Upper lobe of left lung (tissue), 4 donors: Measurements from ENCODE around the gene MTMR4.

Experiments used
- EP300 ChIP-seq, 4 donors: sonication (generic); formaldehyde crosslinking; IDR thresholded peaks; one replicate each; pipeline ENCODE4 v1.5.1; 2017; ENCODE audit warnings: antibody characterized with exemption in 4 of 4, control low read depth in 2 of 4
- POLR2A ChIP-seq, 4 donors: fragments of 450-650 bp; IDR thresholded peaks; one replicate each; pipeline ENCODE4 v1.5.1; 2016 to 2017; ENCODE audit warnings: antibody characterized with exemption in 4 of 4, mild to moderate bottlenecking in 2 of 4
- POLR2AphosphoS5 ChIP-seq, 2 donors: sonication (generic); formaldehyde crosslinking; IDR thresholded peaks; one replicate each; pipeline ENCODE4 v1.5.1; 2017; ENCODE audit warnings: antibody characterized with exemption in 2 of 2
- TF ChIP-seq, protein P1 (sequence below), 6 experiments: fragments of 450-650 bp in 4 of 6; fragments of 200-600 bp in 2 of 6; sonication (generic) in 2 of 6; IDR thresholded peaks; one replicate each; pipeline ENCODE4 v1.5.1; 2016 to 2019; ENCODE audit warnings: antibody characterized with exemption in 6 of 6

DNA sequence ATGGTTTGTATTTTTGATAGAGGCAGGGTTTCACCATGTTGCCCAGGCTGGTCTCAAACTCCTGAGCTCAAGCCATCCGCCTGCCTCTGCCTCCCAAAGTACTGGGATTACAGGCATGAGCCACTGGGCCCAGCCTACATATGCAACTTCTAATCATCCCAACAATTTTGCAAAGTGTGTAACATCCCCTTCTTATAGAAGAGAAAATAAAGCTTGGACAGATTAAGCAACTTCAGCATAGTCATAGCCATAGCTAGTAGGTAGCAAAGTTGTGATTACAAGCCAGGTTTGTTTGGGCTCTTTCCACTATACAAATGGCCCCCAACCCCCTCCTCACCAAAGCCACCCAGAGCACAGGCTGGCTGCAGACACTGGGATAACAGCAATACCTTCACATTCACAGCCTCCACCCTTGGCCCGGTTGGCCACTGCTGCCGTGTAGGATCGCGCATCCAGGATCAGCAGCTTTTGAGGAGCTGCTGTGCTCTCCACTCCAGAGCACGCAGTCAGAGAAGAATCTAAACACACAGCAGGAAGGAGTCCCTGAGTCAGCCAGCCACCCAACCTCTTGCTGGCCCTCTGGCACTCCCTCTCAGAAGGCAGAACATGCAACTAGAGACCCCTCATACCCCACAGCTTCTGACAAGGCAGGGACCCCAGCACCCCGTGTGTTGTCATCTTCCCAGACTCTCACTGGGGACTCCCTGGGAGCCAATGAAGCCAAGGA, 7.9 kb downstream of the MTMR4 start:
- TF ChIP-seq, protein P1, sequence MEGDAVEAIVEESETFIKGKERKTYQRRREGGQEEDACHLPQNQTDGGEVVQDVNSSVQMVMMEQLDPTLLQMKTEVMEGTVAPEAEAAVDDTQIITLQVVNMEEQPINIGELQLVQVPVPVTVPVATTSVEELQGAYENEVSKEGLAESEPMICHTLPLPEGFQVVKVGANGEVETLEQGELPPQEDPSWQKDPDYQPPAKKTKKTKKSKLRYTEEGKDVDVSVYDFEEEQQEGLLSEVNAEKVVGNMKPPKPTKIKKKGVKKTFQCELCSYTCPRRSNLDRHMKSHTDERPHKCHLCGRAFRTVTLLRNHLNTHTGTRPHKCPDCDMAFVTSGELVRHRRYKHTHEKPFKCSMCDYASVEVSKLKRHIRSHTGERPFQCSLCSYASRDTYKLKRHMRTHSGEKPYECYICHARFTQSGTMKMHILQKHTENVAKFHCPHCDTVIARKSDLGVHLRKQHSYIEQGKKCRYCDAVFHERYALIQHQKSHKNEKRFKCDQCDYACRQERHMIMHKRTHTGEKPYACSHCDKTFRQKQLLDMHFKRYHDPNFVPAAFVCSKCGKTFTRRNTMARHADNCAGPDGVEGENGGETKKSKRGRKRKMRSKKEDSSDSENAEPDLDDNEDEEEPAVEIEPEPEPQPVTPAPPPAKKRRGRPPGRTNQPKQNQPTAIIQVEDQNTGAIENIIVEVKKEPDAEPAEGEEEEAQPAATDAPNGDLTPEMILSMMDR (IDR thresholded peaks at IDR 0.05): no peak
- TF ChIP-seq POLR2A (IDR thresholded peaks at IDR 0.05) (no peak), POLR2AphosphoS5 (IDR thresholded peaks at IDR 0.05) (no peak), EP300 (IDR thresholded peaks at IDR 0.05) (no peak)
